ENCODE data around the gene TBL3. TPM values are rescaled to one million over a fixed set of nuclear protein-coding genes. Genes with fewer than 3 reads are reported as not detected.

Gene TBL3
- total RNA-seq, 5 donors from 2014 or later (not counting 1 experiment from before 2014, with no cell fraction given) = 21.1 to 45.6 (median 36.9) TPM

DNA sequence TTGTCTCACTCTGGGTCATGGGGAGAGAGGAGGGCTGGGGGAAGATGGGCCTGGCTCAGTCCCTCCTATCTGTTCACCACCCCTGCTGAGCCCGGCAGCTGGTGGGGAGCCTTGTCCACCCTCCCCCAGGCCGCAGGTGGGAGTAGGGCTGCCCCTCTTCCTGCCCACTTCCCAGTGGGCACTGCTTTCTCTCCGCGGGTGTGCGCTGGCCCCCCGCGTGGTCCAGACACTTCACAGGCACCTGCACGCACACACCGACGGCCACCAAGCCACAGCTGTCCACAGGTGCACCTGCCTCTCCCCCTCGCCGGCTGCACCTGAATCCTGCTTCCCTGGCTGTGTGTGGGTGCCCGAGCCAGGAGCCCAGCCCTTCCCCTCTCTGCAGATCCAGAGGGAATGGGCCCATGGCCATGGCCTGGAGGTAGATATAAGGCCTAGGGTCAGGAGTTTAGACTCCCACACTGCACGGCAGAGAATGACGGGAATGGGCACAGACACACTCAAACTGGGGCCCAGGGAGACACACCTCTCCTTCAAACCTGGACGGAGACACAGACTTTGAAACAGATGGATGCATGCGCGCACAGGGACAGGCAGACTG lies 56.9 kb downstream of the TBL3 start:
- POLR2A ChIA-PET = no interaction called here
- Mint-ChIP-seq H3K4me1 (peaks cover 5 to 17% (median 11%) of the 10 kb centered on the region in 3 donors), H3K36me3 (no peaks in the 10 kb centered on the region), H3K9me3 (no peaks in the 10 kb centered on the region), H3K4me3 (no peak overlapping the region), H3K27me3 (no peaks in the 10 kb centered on the region), H3K27ac (no peak overlapping the region)
- H3K4me1 ChIP-seq (ENCODE audit: control insufficient read depth in 1 of 2, extremely low read depth in 1 of 2, insufficient read depth in 2 of 2, low read length in 2 of 2) = peaks cover under 1 to 32% of the 10 kb centered on the region in 2 experiments
- H3K36me3 ChIP-seq (ENCODE audit: control insufficient read depth in 2 of 2, extremely low read depth in 1 of 2, insufficient read depth in 1 of 2, low read length in 1 of 2) = no peaks in the 10 kb centered on the region
- H3K27ac ChIP-seq (ENCODE audit: low read length) = no peak overlapping the region
- peaks cover 0 to 30% of the 10 kb centered on the region in 2 experiments for H3K27me3 ChIP-seq (replicated peaks in 1 of 2; ENCODE audit: control insufficient read depth in 2 of 2, extremely low read depth in 1 of 2, insufficient read depth in 2 of 2, low read length in 1 of 2)
- DNase-seq = no peak
- ATAC-seq (replicated peaks in 1 of 4) = no peak
- no peak overlapping the region for H3K4me3 ChIP-seq (ENCODE audit: control insufficient read depth in 1 of 2, extremely low read depth in 1 of 2, low read length in 1 of 2)
- H3K9me3 ChIP-seq = no peaks in the 10 kb centered on the region
- 84% methylated on average over 15 of the region's 18 CpGs for WGBS (ENCODE audit: insufficient coverage)
- CTCF ChIA-PET = no interaction called here

GRCh38 chr16:2029350-2029749 lies 57.5 kb downstream of the TBL3 start:
- ATAC-seq (replicated peaks in 1 of 4) (no peak), DNase-seq (no peak)
- ChIA-PET POLR2A (no interaction called here), CTCF (no interaction called here)
- Histone ChIP-seq H3K36me3 (ENCODE audit: control insufficient read depth in 2 of 2, extremely low read depth in 1 of 2, insufficient read depth in 1 of 2, low read length in 1 of 2) (no peaks in the 10 kb centered on the region), H3K27me3 (replicated peaks in 1 of 2; ENCODE audit: control insufficient read depth in 2 of 2, extremely low read depth in 1 of 2, insufficient read depth in 2 of 2, low read length in 1 of 2) (peaks cover 0 to 30% of the 10 kb centered on the region in 2 experiments), H3K4me3 (ENCODE audit: control insufficient read depth in 1 of 2, extremely low read depth in 1 of 2, low read length in 1 of 2) (no peak overlapping the region), H3K27ac (ENCODE audit: low read length) (no peak overlapping the region), H3K4me1 (ENCODE audit: control insufficient read depth in 1 of 2, extremely low read depth in 1 of 2, insufficient read depth in 2 of 2, low read length in 2 of 2) (peaks cover 0 to 29% of the 10 kb centered on the region in 2 experiments), H3K9me3 (no peaks in the 10 kb centered on the region)
- WGBS (ENCODE audit: insufficient coverage) = 89% methylated on average over 22 of the region's 22 CpGs
- no peaks in the 10 kb centered on the region for H3K36me3 Mint-ChIP-seq
- H3K27ac Mint-ChIP-seq = no peak overlapping the region
- H3K4me3 Mint-ChIP-seq = no peak overlapping the region
- H3K27me3 Mint-ChIP-seq = no peaks in the 10 kb centered on the region
- peaks cover 1 to 13% (median 9%) of the 10 kb centered on the region in 3 donors for H3K4me1 Mint-ChIP-seq
- no peaks in the 10 kb centered on the region for H3K9me3 Mint-ChIP-seq

DNA sequence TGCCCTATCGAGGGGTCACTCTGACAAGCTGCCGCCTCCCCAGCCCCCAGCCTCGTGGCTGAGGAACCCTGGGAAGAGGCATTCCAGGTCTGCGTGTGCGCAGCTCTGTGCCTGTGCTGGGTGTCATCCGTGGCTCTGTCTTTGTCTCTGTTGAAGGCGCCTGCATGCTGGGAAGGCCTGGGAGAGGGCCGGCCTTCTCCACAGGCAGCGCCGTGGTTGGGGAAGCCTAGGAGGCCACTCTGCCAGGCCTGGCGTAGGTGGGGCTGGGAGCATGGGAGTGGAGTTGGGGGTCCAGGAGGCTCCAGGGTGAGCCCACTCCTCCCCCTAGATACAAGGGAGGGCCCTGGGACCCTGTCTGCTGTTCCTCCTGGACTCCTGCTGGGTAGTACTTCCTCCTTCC lies 58.2 kb downstream of the TBL3 start:
- DNase-seq (no peak), ATAC-seq (replicated peaks in 1 of 4) (no peak)
- WGBS (ENCODE audit: insufficient coverage) = 91% methylated on average over 8 of the region's 11 CpGs
- Histone ChIP-seq H3K4me1 (ENCODE audit: control insufficient read depth in 1 of 2, extremely low read depth in 1 of 2, insufficient read depth in 2 of 2, low read length in 2 of 2) (peaks cover 0 to 29% of the 10 kb centered on the region in 2 experiments), H3K9me3 (no peaks in the 10 kb centered on the region), H3K27me3 (replicated peaks in 1 of 2; ENCODE audit: control insufficient read depth in 2 of 2, extremely low read depth in 1 of 2, insufficient read depth in 2 of 2, low read length in 1 of 2) (peaks cover 0 to 32% of the 10 kb centered on the region in 2 experiments), H3K27ac (ENCODE audit: low read length) (no peak overlapping the region), H3K4me3 (ENCODE audit: control insufficient read depth in 1 of 2, extremely low read depth in 1 of 2, low read length in 1 of 2) (no peak overlapping the region), H3K36me3 (ENCODE audit: control insufficient read depth in 2 of 2, extremely low read depth in 1 of 2, insufficient read depth in 1 of 2, low read length in 1 of 2) (no peaks in the 10 kb centered on the region)
- Mint-ChIP-seq H3K4me1 (peaks cover 0 to 13% (median 9%) of the 10 kb centered on the region in 3 donors), H3K27ac (no peak overlapping the region), H3K27me3 (no peaks in the 10 kb centered on the region), H3K9me3 (no peaks in the 10 kb centered on the region), H3K36me3 (no peaks in the 10 kb centered on the region), H3K4me3 (no peak overlapping the region)
- ChIA-PET POLR2A (no interaction called here), CTCF (no interaction called here)

DNA sequence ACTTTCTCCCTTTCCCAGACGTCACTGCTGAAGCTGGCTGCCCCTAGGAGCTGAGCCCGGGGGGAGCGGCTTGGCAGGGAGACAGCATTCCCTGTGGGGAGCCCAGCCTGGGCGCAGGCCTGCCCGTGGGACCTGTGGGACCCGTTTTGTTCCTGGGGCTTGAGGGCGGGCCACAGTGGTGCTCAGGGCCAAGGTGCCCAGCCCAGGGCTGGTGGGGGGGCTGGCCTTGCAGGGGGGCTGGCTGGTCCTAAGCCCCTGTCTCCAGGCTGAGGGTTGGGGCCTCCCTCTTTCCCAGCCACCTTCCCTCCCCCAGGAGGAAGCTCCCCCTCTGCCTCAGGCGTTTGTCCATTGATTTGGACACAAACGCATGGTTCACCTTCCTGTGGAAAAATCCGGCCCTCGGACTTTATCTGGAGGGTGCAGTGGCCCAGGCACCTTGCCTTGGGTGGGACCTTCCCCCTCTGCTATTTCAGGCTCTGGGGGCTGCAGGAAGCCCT lies 59.3 kb downstream of the TBL3 start:
- Mint-ChIP-seq H3K9me3 (no peaks in the 10 kb centered on the region), H3K27me3 (no peaks in the 10 kb centered on the region), H3K4me3 (no peak overlapping the region), H3K4me1 (peaks cover 0 to 8% (median 6%) of the 10 kb centered on the region in 3 donors), H3K27ac (no peak overlapping the region), H3K36me3 (no peaks in the 10 kb centered on the region)
- peaks cover 0 to 21% of the 10 kb centered on the region in 2 experiments for H3K27me3 ChIP-seq (replicated peaks in 1 of 2; ENCODE audit: control insufficient read depth in 2 of 2, extremely low read depth in 1 of 2, insufficient read depth in 2 of 2, low read length in 1 of 2)
- H3K36me3 ChIP-seq (ENCODE audit: control insufficient read depth in 2 of 2, extremely low read depth in 1 of 2, insufficient read depth in 1 of 2, low read length in 1 of 2) = no peaks in the 10 kb centered on the region
- no peak for ATAC-seq (replicated peaks in 1 of 4)
- CTCF ChIA-PET = no interaction called here
- H3K4me3 ChIP-seq (ENCODE audit: control insufficient read depth in 1 of 2, extremely low read depth in 1 of 2, low read length in 1 of 2) = no peak overlapping the region
- 93% methylated on average over 10 of the region's 11 CpGs for WGBS (ENCODE audit: insufficient coverage)
- no peak for DNase-seq
- peaks cover 0 to 22% of the 10 kb centered on the region in 2 experiments for H3K4me1 ChIP-seq (ENCODE audit: control insufficient read depth in 1 of 2, extremely low read depth in 1 of 2, insufficient read depth in 2 of 2, low read length in 2 of 2)
- no peaks in the 10 kb centered on the region for H3K9me3 ChIP-seq
- POLR2A ChIA-PET = no interaction called here
- H3K27ac ChIP-seq (ENCODE audit: low read length) = no peak overlapping the region

Other genes starting within 250 kb of the TBL3 start
- 10 to 100 TPM; 45.1 to 95.9 (median 87.5) TPM for gene NME3, start 200.5 kb upstream of the TBL3 start, total RNA-seq
- 10 to 100 TPM; 23.0 to 50.6 (median 34.5) TPM for gene EME2, start 199.2 kb upstream of the TBL3 start, total RNA-seq
- gene MRPS34, start 198.9 kb upstream of the TBL3 start, total RNA-seq = 10 to 100 TPM; 37.5 to 91.2 (median 77.9) TPM
- 100 to 1,000 TPM in 3 of 5 donors, 10 to 100 TPM in 2; 67.3 to 162 (median 139) TPM for gene SPSB3, start 189.5 kb upstream of the TBL3 start, total RNA-seq
- 10 to 100 TPM; 41.2 to 77.0 (median 74.3) TPM for gene NUBP2, start 189.1 kb upstream of the TBL3 start, total RNA-seq
- gene IGFALS, start 178.3 kb upstream of the TBL3 start, total RNA-seq = 1 to 10 TPM in 2 of 5 donors, under 1 TPM in 3; 0.50 to 1.9 (median 0.88) TPM
- gene HAGH, start 145.2 kb upstream of the TBL3 start, total RNA-seq = 100 to 1,000 TPM in 1 of 5 donors, 10 to 100 TPM in 4; 37.6 to 102 (median 70.7) TPM
- gene FAHD1, start 144.8 kb upstream of the TBL3 start, total RNA-seq = 10 to 100 TPM in 3 of 5 donors, 1 to 10 TPM in 2; 6.2 to 15.3 (median 11.2) TPM
- gene MEIOB, start 99.9 kb upstream of the TBL3 start, total RNA-seq = under 1 TPM in 1 of 5 donors, not detected in 4; 0.26 TPM
- gene HS3ST6, start 53.6 kb upstream of the TBL3 start, total RNA-seq = not detected
- gene MSRB1, start 28.9 kb upstream of the TBL3 start, total RNA-seq = 10 to 100 TPM in 2 of 5 donors, 1 to 10 TPM in 3; 5.6 to 11.9 (median 9.6) TPM
- not detected for gene RPL3L, start 17.4 kb upstream of the TBL3 start, total RNA-seq
- gene NDUFB10, start 12.5 kb upstream of the TBL3 start, total RNA-seq = 10 to 100 TPM; 46.3 to 96.5 (median 84.4) TPM
- gene RPS2, start 7.2 kb upstream of the TBL3 start, total RNA-seq = 1,000 to 10,000 TPM; 3,208 to 3,662 (median 3,410) TPM
- gene RNF151, start 5.2 kb upstream of the TBL3 start, total RNA-seq = under 1 TPM in 3 of 5 donors, not detected in 2; 0.38 to 0.66 (median 0.44) TPM
- gene NOXO1, start 9.4 kb downstream of the TBL3 start, total RNA-seq = 1 to 10 TPM in 2 of 5 donors, under 1 TPM in 2, not detected in 1; 0.78 to 2.2 (median 1.3) TPM
- gene GFER, start 12.1 kb downstream of the TBL3 start, total RNA-seq = 10 to 100 TPM; 16.1 to 31.9 (median 22.0) TPM
- 1 to 10 TPM; 1.1 to 5.7 (median 1.7) TPM for gene SYNGR3, start 17.9 kb downstream of the TBL3 start, total RNA-seq
- gene ZNF598, start 37.8 kb downstream of the TBL3 start, total RNA-seq = 10 to 100 TPM; 44.3 to 73.7 (median 68.8) TPM
- under 1 TPM in 2 of 5 donors, not detected in 3; 0.43 to 0.44 TPM for gene NPW, start 47.7 kb downstream of the TBL3 start, total RNA-seq
- 1 to 10 TPM; 2.9 to 6.8 (median 5.8) TPM for gene NHERF2, start 54.8 kb downstream of the TBL3 start, total RNA-seq
- 10 to 100 TPM in 3 of 5 donors, 1 to 10 TPM in 2; 5.8 to 24.1 (median 18.3) TPM for gene NTHL1, start 75.8 kb downstream of the TBL3 start, total RNA-seq
- gene TSC2, start 75.9 kb downstream of the TBL3 start, total RNA-seq = 100 to 1,000 TPM; 134 to 181 (median 161) TPM
- gene PKD1, start 163.8 kb downstream of the TBL3 start, total RNA-seq = 100 to 1,000 TPM in 4 of 5 donors, 10 to 100 TPM in 1; 99.4 to 152 (median 137) TPM
- gene RAB26, start 176.6 kb downstream of the TBL3 start, total RNA-seq = under 1 TPM in 2 of 5 donors, not detected in 3; 0.19 to 0.66 TPM
- 10 to 100 TPM; 25.6 to 54.3 (median 43.9) TPM for gene TRAF7, start 183.7 kb downstream of the TBL3 start, total RNA-seq
- under 1 TPM in 2 of 5 donors, not detected in 3; 0.06 to 0.47 TPM for gene CASKIN1, start 224.6 kb downstream of the TBL3 start, total RNA-seq
- gene MLST8, start 233.4 kb downstream of the TBL3 start, total RNA-seq = 10 to 100 TPM; 26.2 to 32.5 (median 30.2) TPM
- gene BRICD5, start 238.8 kb downstream of the TBL3 start, total RNA-seq = 10 to 100 TPM in 3 of 5 donors, 1 to 10 TPM in 2; 6.7 to 27.7 (median 20.4) TPM
- 10 to 100 TPM; 12.7 to 23.1 (median 20.4) TPM for gene PGP, start 242.8 kb downstream of the TBL3 start, total RNA-seq